Uterus (tissue), 2 donors: ENCODE measurements around the gene RAPGEFL1.

Source experiments
- POLR2A ChIP-seq, 2 donors: fragments of 450-650 bp; IDR thresholded peaks; one replicate each; pipeline ENCODE4 v1.6.1; 2016; ENCODE audit warnings: antibody characterized with exemption in 2 of 2, mild to moderate bottlenecking in 1 of 2, moderate library complexity in 1 of 2
- TF ChIP-seq, protein P1 (sequence below), 4 experiments: fragments of 200-600 bp in 2 of 4; fragments of 450-650 bp in 2 of 4; sonication (generic) in 2 of 4; IDR thresholded peaks; one replicate each; pipeline ENCODE4 v1.5.1; 2016 to 2019; ENCODE audit warnings: antibody characterized with exemption in 4 of 4, mild to moderate bottlenecking in 2 of 4, moderate library complexity in 1 of 4

- no peak for TF ChIP-seq POLR2A (IDR thresholded peaks at IDR 0.05)
- TF ChIP-seq, protein P1, sequence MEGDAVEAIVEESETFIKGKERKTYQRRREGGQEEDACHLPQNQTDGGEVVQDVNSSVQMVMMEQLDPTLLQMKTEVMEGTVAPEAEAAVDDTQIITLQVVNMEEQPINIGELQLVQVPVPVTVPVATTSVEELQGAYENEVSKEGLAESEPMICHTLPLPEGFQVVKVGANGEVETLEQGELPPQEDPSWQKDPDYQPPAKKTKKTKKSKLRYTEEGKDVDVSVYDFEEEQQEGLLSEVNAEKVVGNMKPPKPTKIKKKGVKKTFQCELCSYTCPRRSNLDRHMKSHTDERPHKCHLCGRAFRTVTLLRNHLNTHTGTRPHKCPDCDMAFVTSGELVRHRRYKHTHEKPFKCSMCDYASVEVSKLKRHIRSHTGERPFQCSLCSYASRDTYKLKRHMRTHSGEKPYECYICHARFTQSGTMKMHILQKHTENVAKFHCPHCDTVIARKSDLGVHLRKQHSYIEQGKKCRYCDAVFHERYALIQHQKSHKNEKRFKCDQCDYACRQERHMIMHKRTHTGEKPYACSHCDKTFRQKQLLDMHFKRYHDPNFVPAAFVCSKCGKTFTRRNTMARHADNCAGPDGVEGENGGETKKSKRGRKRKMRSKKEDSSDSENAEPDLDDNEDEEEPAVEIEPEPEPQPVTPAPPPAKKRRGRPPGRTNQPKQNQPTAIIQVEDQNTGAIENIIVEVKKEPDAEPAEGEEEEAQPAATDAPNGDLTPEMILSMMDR (IDR thresholded peaks at IDR 0.05) = no peak
Measured at GRCh38 chr17:40230670-40231069, 53.4 kb downstream of the RAPGEFL1 start.
